Activated gamma-delta T cell treated with anti-CD3 and anti-CD28 coated beads, Interleukin-2, amount 50 U/mL, for 16 hours (primary cell): ENCODE measurements around the gene NTN3.

Experiments used
- DNase-seq: peaks from one replicate; pipeline ENCODE4 v3.0.0-alpha.2; 2020; ENCODE audit warnings: low read depth

NTN3 gene

DNA sequence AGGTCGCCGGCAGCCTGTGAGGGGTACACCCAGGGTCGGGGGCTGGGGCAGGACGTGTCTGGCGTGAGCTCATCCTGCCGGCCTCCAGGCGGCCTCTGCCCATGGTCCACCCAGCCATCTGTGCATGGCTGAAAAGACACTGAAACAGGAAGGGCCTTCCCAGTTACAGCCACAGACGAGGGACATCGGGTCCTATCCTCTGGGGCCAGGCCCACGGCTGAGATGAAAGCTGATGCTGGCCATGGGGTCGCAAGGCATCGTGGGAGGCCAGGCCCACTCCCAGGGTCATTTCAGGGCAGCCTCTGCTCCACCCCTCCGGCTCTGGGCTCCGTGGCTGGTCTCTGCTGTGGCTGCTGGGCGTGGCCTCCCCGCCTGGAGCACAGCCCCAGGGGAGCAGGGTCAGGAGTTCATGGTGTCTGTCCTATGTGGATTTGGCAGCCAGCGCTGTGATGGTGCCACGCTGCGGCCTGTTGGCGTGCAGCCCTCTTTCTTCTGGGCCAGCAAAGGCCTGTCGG is 26.1 kb downstream of the NTN3 start:
- DNase-seq = no peak

DNA sequence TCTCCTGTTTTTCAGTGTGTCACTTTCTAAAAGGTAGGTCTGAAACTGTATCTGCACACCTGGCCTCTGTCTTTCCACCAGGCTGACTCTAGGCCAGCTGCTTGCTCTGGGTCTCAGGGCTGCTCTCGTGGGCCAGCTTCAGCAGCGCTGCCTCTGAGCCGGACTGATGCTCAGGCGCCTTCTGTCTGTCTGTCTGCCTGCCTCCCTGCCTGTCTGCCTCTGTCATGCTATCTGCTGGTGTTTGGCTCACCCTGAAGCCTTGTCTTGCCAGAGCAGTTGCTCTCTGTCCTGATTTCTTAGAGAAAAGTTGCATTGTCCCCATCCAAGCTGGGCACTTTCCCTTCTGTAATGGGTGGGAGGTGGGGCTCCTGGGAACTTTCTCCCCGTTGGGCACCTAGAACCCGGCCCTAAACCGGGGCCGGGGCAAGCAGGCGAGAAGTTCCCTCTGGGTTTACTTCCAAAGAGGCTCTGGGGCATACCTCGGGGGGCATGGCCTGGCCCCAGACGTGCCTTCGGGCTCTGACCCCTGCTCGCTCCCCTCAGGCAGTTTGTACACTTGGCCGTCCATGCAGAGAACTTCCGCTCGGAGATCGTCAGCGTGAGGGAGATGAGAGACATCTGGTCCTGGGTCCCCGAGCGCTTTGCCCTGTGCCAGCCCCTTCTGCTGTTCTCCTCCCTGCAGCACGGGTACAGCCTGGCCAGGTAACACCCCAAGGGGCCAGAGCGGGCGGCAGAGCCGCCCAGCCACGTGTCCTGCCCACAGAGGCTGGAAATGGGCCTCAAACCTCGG is 26.8 kb downstream of the NTN3 start:
- no peak for DNase-seq

- no peak for DNase-seq
Observed at GRCh38 chr16:2498531-2499253, 27.6 kb downstream of the NTN3 start.

- DNase-seq = no peak
Observed at GRCh38 chr16:2499454-2499853, 28.4 kb downstream of the NTN3 start.

DNA sequence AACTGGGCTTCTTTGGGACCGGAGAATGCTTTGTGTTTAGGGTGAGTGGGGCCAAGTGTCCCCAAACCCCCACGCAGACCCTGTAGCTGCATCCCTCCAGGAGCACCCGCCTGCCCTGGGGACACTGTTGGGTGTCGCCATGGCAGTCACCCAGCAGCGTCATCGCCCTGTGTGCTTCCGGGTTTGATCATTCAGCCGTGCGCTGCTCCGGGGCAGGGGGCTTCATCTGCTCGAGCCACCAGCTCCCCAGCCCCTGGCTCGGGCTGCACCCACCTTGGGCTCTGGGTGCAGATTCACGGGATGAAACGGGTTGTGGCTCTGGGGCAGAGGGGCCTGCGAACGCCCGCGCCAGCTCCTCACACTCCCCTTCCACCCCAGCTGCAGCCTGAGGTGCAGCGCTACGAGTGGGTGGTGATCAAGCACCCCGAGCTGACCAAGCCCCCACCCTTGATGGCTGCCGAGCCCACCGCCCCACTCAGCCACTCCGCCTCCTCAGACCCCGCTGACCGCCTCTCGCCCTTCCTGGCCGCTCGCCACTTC is 28.9 kb downstream of the NTN3 start:
- no peak for DNase-seq

DNA sequence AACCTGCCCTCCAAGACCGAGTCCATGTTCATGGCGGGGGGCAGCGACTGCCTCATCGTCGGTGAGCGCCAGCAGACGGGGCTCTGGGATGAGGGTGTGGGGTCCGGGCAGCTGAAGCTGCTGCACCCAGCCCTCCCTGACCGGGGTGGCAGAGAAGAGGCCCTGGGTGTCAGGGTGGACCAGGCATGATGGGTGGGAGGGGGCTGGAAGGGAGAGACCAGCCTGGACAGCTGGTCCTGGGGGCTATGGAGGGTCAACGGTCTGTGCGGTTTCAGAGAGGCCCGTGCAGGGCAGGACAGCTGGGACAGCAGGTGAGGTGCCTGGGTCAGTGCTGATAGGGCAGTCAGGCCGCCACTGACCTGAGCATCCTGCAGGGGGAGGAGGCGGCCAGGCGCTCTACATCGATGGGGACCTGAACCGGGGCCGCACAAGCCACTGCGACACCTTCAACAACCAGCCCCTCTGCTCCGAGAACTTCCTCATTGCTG is 29.4 kb downstream of the NTN3 start:
- no peak for DNase-seq

- peak; percentile 73 for DNase-seq
Observed at GRCh38 chr16:2500918-2501750, 30.0 kb downstream of the NTN3 start.

DNA sequence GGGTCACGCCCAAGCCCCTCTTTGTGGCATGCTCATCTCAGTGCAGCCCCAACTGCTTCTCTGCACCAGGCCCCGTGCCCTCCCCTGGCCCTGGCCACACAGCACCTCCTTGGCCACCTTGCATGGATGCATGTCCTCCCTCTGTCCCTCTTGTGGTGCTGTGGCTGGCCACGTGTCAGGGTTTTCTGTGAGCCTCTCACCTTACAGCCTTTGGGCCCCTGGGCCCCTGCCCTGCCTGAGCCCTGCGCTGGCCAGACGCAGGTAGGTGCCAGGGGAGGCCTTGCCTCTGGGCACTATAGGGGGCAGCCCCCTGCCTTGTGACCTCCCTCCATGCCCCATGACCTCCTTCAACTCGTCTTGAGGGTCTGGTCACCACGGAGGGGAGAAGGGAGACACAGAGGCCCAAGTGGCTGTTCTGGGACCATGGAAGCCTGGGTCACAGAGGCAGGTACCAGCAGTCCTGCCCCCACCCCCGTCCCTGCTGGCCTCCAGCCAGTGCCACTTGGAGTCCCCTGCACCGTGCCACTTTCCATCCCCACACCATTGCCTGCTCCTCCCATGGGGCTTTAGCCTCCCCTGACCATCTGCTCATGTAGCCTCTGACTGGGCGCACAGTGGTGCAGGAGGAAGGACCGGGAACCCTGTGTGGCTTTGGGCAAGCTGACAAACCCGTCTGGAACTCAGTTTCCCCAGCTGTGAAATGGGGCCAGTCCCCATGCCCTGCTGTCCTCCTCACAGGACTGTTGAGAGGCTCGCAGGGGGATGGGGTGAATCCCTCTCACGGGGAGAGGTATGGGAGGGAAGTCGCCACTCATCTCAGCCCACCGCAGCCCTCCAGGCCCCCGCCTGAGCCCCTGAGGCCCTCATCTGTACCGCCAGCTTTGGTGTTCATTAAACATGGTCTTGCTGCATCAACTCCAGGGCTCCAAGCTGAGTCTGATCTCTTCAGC is 31.1 kb downstream of the NTN3 start:
- DNase-seq = no peak

- DNase-seq = no peak
Observed at GRCh38 chr16:2505695-2506094, 34.6 kb downstream of the NTN3 start.

DNA sequence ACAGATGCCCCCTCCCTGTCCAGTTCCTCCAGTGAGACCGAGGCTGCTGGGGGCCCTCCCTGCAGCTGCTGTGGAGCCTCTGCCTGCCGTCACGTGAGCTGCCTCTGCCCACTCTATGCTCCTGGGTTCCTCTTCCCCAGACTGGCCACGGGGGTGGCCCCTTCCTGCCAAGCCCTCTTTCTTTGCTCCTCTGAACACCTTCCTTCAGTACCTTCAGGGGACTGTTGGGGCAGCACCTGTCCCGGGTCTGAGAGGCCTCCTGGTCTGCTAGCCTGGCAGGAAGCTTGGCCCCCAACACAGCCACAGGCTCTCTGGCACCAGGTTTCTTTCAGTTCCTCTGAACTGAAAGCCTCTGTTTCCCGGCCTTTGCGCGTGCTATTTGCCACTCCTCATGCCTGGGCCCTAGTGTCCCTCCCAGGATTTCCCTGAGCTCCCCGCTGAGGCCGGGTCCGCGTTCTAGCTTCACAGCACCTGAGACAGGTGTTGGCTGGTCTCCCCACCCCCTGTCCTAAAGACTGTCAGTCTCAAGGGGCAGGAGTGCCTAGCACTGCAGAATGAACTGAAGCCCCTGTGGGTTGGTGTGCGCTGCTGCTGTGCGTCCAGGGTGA is 36.1 kb downstream of the NTN3 start:
- DNase-seq = no peak

- no peak for DNase-seq
Observed at GRCh38 chr16:2507665-2508064, 36.6 kb downstream of the NTN3 start.

GRCh38 chr16:2508722-2509400 is 37.8 kb downstream of the NTN3 start:
- DNase-seq = no peak

DNA sequence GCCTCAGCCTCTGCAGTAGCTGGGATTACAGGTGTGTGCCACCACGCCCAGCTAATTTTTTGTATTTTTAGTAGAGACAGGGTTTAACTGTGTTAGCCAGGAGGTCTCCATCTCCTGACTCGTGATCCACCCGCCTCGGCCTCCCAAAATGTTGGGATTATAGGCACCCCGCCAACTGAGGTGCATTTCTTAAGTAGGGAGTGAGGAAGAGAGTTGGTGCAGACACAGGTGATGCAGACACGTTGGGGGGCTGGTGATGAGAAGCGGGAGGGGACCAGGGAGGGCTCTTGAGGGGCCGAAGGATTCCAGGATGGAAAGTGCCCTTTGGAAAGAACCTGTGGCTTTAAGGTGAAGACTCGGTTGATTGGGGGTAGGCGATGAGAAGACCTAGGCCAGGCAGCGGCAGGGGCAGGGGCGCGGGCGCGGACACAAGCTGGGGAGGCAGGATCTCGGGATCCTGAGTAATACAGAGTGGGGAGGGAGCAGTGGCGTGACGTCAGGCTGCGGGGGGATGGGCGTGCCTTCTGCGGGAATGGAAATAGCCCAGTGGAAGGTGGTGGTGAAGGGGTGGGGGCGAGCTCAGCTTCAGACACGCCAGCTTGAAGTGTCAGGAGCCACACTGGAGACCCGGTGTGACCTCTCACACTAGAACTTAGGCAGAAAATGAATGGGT is 40.2 kb downstream of the NTN3 start:
- DNase-seq = no peak

GRCh38 chr16:2511996-2512734 is 41.1 kb downstream of the NTN3 start:
- no peak for DNase-seq

- DNase-seq = no peak
Observed at GRCh38 chr16:2512735-2513404, 41.8 kb downstream of the NTN3 start.

- peak; percentile 87 for DNase-seq
Observed at GRCh38 chr16:2513405-2514332, 42.6 kb downstream of the NTN3 start, which contains the start of gene ATP6V0C. ATP6V0C (plus strand) TSS chr16:2513952; CDS start chr16:2514104, 152 bp downstream.
